ENCODE data around the gene RAB10.

- TF ChIP-seq CTCF (IDR thresholded peaks at IDR 0.05; ENCODE audit: insufficient read depth, low read depth, low read length) (no peak), EZH2 (IDR thresholded peaks at IDR 0.05; ENCODE audit: insufficient read depth, low read length) (no peak)
These were observed 143.2 kb downstream of the RAB10 start for GRCh38 chr2:26177122-26177521.

Measured in astrocyte (in vitro differentiated cells and primary cell).